ENCODE measurements around the gene FOXL1. TPM values are rescaled to one million over a fixed set of nuclear protein-coding genes. Genes with fewer than 3 reads are reported as not detected.

Gene FOXL1
- total RNA-seq, 4 donors from 2014 or later, result under 0.01 to 3.2 (median 0.76) TPM; not detected in 1

GRCh38 chr16:86580791-86581170, 2.4 kb downstream of the FOXL1 start:
- no peak overlapping the region for H3K27ac ChIP-seq
- peaks cover 0 to 29% of the 10 kb centered on the region in 2 donors for H3K27me3 ChIP-seq

DNA sequence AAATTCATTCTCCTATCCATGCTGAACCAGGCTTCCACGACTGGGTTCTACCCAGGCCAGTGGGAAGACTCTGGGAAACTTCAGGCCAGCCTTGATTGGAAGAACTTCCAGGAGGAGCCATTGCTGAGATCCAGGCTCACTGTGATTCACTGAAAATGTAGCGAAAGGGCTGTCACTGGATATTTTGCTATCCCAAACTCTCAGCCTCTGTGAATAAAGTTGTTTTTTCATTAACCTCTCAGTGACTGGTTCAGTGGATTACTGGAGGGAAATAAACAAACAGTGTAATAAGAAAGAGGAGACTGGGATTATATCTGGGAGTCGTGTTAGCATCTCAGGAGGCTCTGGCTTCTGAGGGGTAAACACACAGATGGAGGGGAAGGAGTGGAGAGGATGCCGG, 3.1 kb downstream of the FOXL1 start:
- no peak for TF ChIP-seq CTCF (IDR thresholded peaks at IDR 0.05)
- TF ChIP-seq POLR2A (IDR thresholded peaks at IDR 0.05), result no peak
- intact Hi-C loops (cut with DNase I; ENCODE audit: low total_unique reads), result no loop called here
- H3K27ac ChIP-seq, result no peak overlapping the region
- no peak for DNase-seq
- H3K9me3 ChIP-seq, result no peaks in the 10 kb centered on the region
- H3K36me3 ChIP-seq, result no peaks in the 10 kb centered on the region
- H3K27me3 ChIP-seq, result peaks cover 0 to 23% of the 10 kb centered on the region in 2 donors
- no peaks in the 10 kb centered on the region for H3K4me1 ChIP-seq
- H3K4me3 ChIP-seq, result no peak overlapping the region

More at GRCh38 chr16:86580791-86581170, 2.4 kb downstream of the FOXL1 start:
- H3K9me3 ChIP-seq, result no peaks in the 10 kb centered on the region
- no peak for TF ChIP-seq POLR2A (IDR thresholded peaks at IDR 0.05)
- no peak for TF ChIP-seq CTCF (IDR thresholded peaks at IDR 0.05)
- no peaks in the 10 kb centered on the region for H3K4me1 ChIP-seq
- DNase-seq, result no peak
- no peaks in the 10 kb centered on the region for H3K36me3 ChIP-seq
- H3K4me3 ChIP-seq, result no peak overlapping the region
- intact Hi-C loops (cut with DNase I; ENCODE audit: low total_unique reads), result no loop called here

GRCh38 chr16:86584071-86584685, 5.8 kb downstream of the FOXL1 start:
- H3K9me3 ChIP-seq, result no peaks in the 10 kb centered on the region
- H3K4me1 ChIP-seq, result no peaks in the 10 kb centered on the region
- H3K36me3 ChIP-seq, result no peaks in the 10 kb centered on the region
- no peak for DNase-seq
- H3K27me3 ChIP-seq, result peaks cover 0 to 2% of the 10 kb centered on the region in 2 donors
- intact Hi-C loops (cut with DNase I; ENCODE audit: low total_unique reads), result no loop called here
- TF ChIP-seq POLR2A (IDR thresholded peaks at IDR 0.05) (no peak), CTCF (IDR thresholded peaks at IDR 0.05) (no peak)
- H3K27ac ChIP-seq, result no peak overlapping the region
- H3K4me3 ChIP-seq, result no peak overlapping the region

GRCh38 chr16:86584726-86585721, 6.7 kb downstream of the FOXL1 start:
- no peak for DNase-seq
- H3K27ac ChIP-seq, result peak overlapping the region in 1 of 2 donors; percentile 57
- intact Hi-C loops (cut with DNase I; ENCODE audit: low total_unique reads), result no loop called here

More at GRCh38 chr16:86584726-86585721, 6.7 kb downstream of the FOXL1 start:
- no peak for TF ChIP-seq CTCF (IDR thresholded peaks at IDR 0.05)
- no peak for TF ChIP-seq POLR2A (IDR thresholded peaks at IDR 0.05)
- H3K36me3 ChIP-seq, result no peaks in the 10 kb centered on the region
- H3K4me3 ChIP-seq, result no peak overlapping the region
- no peaks in the 10 kb centered on the region for H3K4me1 ChIP-seq
- peaks cover 0 to 2% of the 10 kb centered on the region in 2 donors for H3K27me3 ChIP-seq
- no peaks in the 10 kb centered on the region for H3K9me3 ChIP-seq

Data from uterus (tissue), 4 donors.